Panc1 (cell line): ENCODE measurements around the gene OR5B21. TPM values are rescaled to one million over a fixed set of nuclear protein-coding genes. Genes with fewer than 3 reads are reported as not detected.

Experiments used
- ATAC-seq: fragments of 200-7000 bp; cut with Tn5 transposase; 2 replicates; pipeline ENCODE4 v1.9.1; 2020; ENCODE audit warnings: mild to moderate bottlenecking, moderate library complexity
- BruUV-seq: library from RNA; stranded (reverse); fragments of 400-500 nt; replicated peaks from 2 replicates; lab custom pipeline; 2021; lab: Mats Ljungman, UMichigan
- CTCF ChIA-PET: fragments of 300-600 bp; sonication (Branson Sonifier 250); formaldehyde crosslinking; loops from one replicate; lab custom pipeline; 2022; ENCODE audit warnings: antibody characterized with exemption; lab: Charles Lee
- POLR2A ChIA-PET: fragments of 300-600 bp; sonication (Branson Sonifier 250); formaldehyde crosslinking; loops from one replicate; lab custom pipeline; 2022; ENCODE audit warnings: antibody characterized with exemption; lab: Charles Lee
- DNase-seq: peaks from one replicate; pipeline ENCODE4 v3.0.0-alpha.2; 2010; ENCODE audit warnings: low read depth, low spot score
- H3K27ac ChIP-seq: 2 replicates; pipeline ENCODE4 v1.5.1; 2011; ENCODE audit warnings: mild to moderate bottlenecking, low read length, inconsistent platforms
- H3K27me3 ChIP-seq: fragments of 200-500 bp; sonication (Bioruptor generic); 2 replicates; pipeline ENCODE4 v1.6.0; 2014; ENCODE audit warnings: low read length, inconsistent platforms; ENCODE audit not compliant: control insufficient read depth, insufficient read depth
- H3K36me3 ChIP-seq: fragments of 200-500 bp; sonication (Bioruptor generic); 2 replicates; pipeline ENCODE4 v1.5.1; 2014; ENCODE audit warnings: inconsistent platforms, mild to moderate bottlenecking, low read length, moderate library complexity; ENCODE audit not compliant: control insufficient read depth, insufficient read depth
- H3K4me1 ChIP-seq: 2 replicates; pipeline ENCODE4 v1.5.1; 2011; ENCODE audit warnings: inconsistent platforms, mild to moderate bottlenecking, low read length, moderate library complexity; ENCODE audit not compliant: control insufficient read depth, insufficient read depth
- H3K4me3 ChIP-seq, 2 experiments: 2 replicates each; pipeline ENCODE4 v1.5.1; 2011 to 2012; ENCODE audit warnings: low read depth in 2 of 2, low read length in 2 of 2, mild to moderate bottlenecking in 2 of 2, inconsistent platforms in 1 of 2, moderate library complexity in 1 of 2
- H3K9me3 ChIP-seq: fragments of 200-500 bp; sonication (Bioruptor generic); 2 replicates; pipeline ENCODE4 v1.5.1; 2014; ENCODE audit warnings: low read depth, mild to moderate bottlenecking, inconsistent platforms, low read length, moderate library complexity; ENCODE audit not compliant: control insufficient read depth, insufficient read depth
- POLR2AphosphoS5 ChIP-seq: IDR thresholded peaks from 2 replicates; pipeline ENCODE4 v1.6.1; 2012; ENCODE audit warnings: mild to moderate bottlenecking, low read depth, low read length, moderate library complexity
- SIN3A ChIP-seq: IDR thresholded peaks from 2 replicates; pipeline ENCODE4 v1.6.1; 2012; ENCODE audit warnings: low read depth, mild to moderate bottlenecking, low read length, moderate library complexity, borderline replicate concordance; ENCODE audit not compliant: insufficient read depth
- TCF7L2 ChIP-seq: IDR thresholded peaks from 2 replicates; pipeline ENCODE4 v1.6.1; 2011; ENCODE audit warnings: mild to moderate bottlenecking, low read depth, low read length, inconsistent platforms
- in situ Hi-C: cut with HindIII; loops from 2 replicates; pipeline ENCODE4 v1.10.0; 2016; ENCODE audit warnings: low sequenced_read_pairs, low pct_unique_long_range_greater_than_20kb
- intact Hi-C: fragments of 100-400 bp; cut with micrococcal nuclease; formaldehyde crosslinking; loops from one replicate; pipeline ENCODE4 v1.10.0; 2022; ENCODE audit not compliant: unreplicated experiment
- total RNA-seq: library from RNA; stranded (reverse); gene quantifications from one replicate; pipeline ENCODE4 v1.2.1, GENCODE V29; 2021; ENCODE audit not compliant: unreplicated experiment
- TF ChIP-seq, protein P1 (sequence below): fragments of 450-650 bp; IDR thresholded peaks from 2 replicates; pipeline ENCODE4 v1.5.1; 2017; ENCODE audit warnings: mild to moderate bottlenecking
- TF ChIP-seq, protein P2 (sequence below), 2 experiments: IDR thresholded peaks; 2 replicates each; pipeline ENCODE4 v1.6.1; 2011 to 2012; ENCODE audit warnings: low read depth in 2 of 2, control low read depth in 1 of 2, low read length in 1 of 2, mild to moderate bottlenecking in 1 of 2, moderate library complexity in 1 of 2; ENCODE audit not compliant: insufficient read depth in 1 of 2

The OR5B21 gene
- total RNA-seq, 1 experiment from 2014 or later, result not detected

DNA sequence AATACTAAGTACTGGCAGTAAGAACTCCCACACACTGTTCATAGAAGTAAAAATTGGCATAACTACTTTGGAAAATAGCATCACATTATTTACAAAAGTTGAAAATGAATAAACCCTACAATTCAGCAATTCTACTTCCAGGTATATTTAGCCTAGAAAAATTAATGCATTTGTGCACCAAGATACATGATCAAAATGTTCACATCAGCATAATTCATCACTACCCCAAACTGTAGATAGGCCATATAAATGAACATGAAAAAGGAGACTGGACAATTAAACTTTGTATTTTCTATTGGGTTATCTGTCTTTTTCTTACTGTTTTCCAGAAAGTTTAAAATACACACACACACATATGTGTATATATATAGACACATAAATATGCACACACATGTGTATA is 5.9 kb downstream of the OR5B21 start:
- ATAC-seq (no peak), DNase-seq (no peak)
- Histone ChIP-seq H3K4me3 (no peak overlapping the region), H3K27me3 (peaks cover 6% of the 10 kb centered on the region), H3K4me1 (no peaks in the 10 kb centered on the region; the same call in 1 of the 2 replicates), H3K27ac (no peak overlapping the region), H3K36me3 (no peaks in the 10 kb centered on the region), H3K9me3 (no peaks in the 10 kb centered on the region)
- intact Hi-C loops (no loop called here), in situ Hi-C loops (no loop called here)
- no peak for TF ChIP-seq POLR2AphosphoS5
- TF ChIP-seq, protein P1, sequence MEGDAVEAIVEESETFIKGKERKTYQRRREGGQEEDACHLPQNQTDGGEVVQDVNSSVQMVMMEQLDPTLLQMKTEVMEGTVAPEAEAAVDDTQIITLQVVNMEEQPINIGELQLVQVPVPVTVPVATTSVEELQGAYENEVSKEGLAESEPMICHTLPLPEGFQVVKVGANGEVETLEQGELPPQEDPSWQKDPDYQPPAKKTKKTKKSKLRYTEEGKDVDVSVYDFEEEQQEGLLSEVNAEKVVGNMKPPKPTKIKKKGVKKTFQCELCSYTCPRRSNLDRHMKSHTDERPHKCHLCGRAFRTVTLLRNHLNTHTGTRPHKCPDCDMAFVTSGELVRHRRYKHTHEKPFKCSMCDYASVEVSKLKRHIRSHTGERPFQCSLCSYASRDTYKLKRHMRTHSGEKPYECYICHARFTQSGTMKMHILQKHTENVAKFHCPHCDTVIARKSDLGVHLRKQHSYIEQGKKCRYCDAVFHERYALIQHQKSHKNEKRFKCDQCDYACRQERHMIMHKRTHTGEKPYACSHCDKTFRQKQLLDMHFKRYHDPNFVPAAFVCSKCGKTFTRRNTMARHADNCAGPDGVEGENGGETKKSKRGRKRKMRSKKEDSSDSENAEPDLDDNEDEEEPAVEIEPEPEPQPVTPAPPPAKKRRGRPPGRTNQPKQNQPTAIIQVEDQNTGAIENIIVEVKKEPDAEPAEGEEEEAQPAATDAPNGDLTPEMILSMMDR, result no peak
- TF ChIP-seq TCF7L2, result no peak
- TF ChIP-seq, protein P2, sequence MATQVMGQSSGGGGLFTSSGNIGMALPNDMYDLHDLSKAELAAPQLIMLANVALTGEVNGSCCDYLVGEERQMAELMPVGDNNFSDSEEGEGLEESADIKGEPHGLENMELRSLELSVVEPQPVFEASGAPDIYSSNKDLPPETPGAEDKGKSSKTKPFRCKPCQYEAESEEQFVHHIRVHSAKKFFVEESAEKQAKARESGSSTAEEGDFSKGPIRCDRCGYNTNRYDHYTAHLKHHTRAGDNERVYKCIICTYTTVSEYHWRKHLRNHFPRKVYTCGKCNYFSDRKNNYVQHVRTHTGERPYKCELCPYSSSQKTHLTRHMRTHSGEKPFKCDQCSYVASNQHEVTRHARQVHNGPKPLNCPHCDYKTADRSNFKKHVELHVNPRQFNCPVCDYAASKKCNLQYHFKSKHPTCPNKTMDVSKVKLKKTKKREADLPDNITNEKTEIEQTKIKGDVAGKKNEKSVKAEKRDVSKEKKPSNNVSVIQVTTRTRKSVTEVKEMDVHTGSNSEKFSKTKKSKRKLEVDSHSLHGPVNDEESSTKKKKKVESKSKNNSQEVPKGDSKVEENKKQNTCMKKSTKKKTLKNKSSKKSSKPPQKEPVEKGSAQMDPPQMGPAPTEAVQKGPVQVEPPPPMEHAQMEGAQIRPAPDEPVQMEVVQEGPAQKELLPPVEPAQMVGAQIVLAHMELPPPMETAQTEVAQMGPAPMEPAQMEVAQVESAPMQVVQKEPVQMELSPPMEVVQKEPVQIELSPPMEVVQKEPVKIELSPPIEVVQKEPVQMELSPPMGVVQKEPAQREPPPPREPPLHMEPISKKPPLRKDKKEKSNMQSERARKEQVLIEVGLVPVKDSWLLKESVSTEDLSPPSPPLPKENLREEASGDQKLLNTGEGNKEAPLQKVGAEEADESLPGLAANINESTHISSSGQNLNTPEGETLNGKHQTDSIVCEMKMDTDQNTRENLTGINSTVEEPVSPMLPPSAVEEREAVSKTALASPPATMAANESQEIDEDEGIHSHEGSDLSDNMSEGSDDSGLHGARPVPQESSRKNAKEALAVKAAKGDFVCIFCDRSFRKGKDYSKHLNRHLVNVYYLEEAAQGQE (IDR thresholded peaks at IDR 0.05; ENCODE audit: insufficient read depth in 1 of 2, low read depth in 2 of 2, low read length in 1 of 2), result no peak
- TF ChIP-seq SIN3A, result no peak
- POLR2A ChIA-PET, result no interaction called here
- BruUV-seq, result no TSS peak
- CTCF ChIA-PET, result no interaction called here

DNA sequence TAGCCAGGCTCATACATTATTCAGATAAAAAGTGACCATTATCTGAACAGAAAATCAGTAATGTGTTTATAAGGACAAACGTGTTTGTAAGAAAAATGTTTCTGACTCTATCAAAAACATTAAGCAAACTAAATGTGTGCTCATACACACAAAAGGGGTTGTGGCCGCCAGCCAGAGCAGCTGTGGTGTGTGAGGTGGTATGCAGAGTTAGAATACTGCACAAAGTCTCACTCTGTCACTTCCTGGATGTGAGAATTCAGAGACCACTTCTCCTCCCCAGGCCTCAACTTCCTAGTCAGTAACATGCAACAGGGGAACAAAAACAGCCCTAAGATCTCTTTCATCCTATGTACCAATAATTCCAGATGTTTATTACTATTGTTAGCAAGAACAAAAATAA is 9.4 kb downstream of the OR5B21 start:
- peaks cover 4% of the 10 kb centered on the region for H3K27me3 ChIP-seq
- no peak for TF ChIP-seq SIN3A
- TF ChIP-seq, protein P2 (IDR thresholded peaks at IDR 0.05; ENCODE audit: insufficient read depth in 1 of 2, low read depth in 2 of 2, low read length in 1 of 2), result no peak
- TF ChIP-seq POLR2AphosphoS5, result no peak
- TF ChIP-seq TCF7L2, result no peak
- TF ChIP-seq, protein P1, result no peak
- H3K36me3 ChIP-seq, result no peaks in the 10 kb centered on the region
- ATAC-seq (no peak), DNase-seq (no peak)
- no peaks in the 10 kb centered on the region; the same call in 1 of the 2 replicates for H3K4me1 ChIP-seq
- no peak overlapping the region for H3K27ac ChIP-seq
- ChIA-PET CTCF (no interaction called here), POLR2A (no interaction called here)
- BruUV-seq, result no TSS peak
- in situ Hi-C loops, result no loop called here
- no peaks in the 10 kb centered on the region for H3K9me3 ChIP-seq
- intact Hi-C loops, result no loop called here
- no peak overlapping the region for H3K4me3 ChIP-seq
